Mucosa of gallbladder (tissue), 1 donor: ENCODE data around the gene TFPT. TPM values are rescaled to one million over a fixed set of nuclear protein-coding genes. Genes with fewer than 3 reads are reported as not detected.

Source experiments
- DNase-seq: peaks from one replicate; pipeline ENCODE4 v3.0.0-alpha.2; 2020; ENCODE audit warnings: low spot score
- total RNA-seq: library from RNA; stranded (reverse); gene quantifications from one replicate; pipeline ENCODE4 v1.2.1, GENCODE V29; 2021
- donor health status: DM: no; HTN: no; CAD: no.

Gene TFPT
- total RNA-seq, 1 donor from 2014 or later = 23.2 TPM

GRCh38 chr19:54081032-54081431 is 34.4 kb downstream of the TFPT start, which contains the start of gene TARM1:
TARM1 (minus strand) TSS chr19:54081365; CDS start chr19:54081340, 25 bp downstream.
- DNase-seq = no peak

DNA sequence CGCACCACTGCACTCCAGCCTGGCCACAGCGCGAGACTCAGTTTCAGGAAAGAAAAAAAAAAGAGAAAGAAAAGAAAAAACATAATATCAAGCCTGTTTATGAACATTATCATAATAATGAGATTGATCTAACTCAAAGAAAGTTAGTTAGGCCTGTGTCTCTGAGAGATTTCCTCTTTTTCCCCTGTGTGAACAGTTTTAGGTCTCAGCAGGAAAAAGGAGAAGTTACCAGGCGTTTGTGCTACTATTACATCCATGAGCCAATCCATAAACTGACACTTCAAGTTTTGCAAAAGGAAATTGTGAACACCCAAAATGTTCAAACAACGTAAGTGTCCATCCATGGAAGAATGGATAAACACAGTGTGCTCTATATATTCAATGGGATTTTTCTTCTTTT is 38.1 kb downstream of the TFPT start:
- DNase-seq = no peak

GRCh38 chr19:54074851-54075250 is 40.6 kb downstream of the TFPT start:
- DNase-seq = no peak

DNA sequence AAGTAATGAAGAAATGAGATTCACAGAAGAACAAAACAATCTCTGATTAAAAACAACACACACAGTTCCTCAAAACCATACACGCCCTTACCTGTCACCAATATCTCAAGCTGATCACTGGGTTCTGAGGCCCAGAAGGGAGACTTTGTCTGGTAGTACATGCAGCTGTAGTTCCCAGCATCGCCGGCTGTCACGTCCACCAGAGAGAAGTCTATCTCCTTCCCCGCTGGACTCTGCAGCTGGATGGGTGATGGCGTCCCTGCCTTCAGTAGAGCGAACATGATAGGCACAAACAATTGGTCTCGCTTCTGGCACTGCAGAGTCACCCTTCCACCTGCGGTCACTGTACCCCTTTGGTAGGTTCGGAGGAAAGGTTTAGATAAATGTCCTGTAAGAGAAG is 41.6 kb downstream of the TFPT start:
- DNase-seq = no peak

GRCh38 chr19:54069470-54069869 is 46.0 kb downstream of the TFPT start:
- no peak for DNase-seq

GRCh38 chr19:54063350-54064116 is 51.9 kb downstream of the TFPT start, which contains the start of gene VSTM1:
VSTM1 (minus strand) TSS chr19:54063897; CDS start chr19:54063777, 120 bp downstream.
- DNase-seq = no peak

GRCh38 chr19:54062643-54063042 is 52.8 kb downstream of the TFPT start:
- DNase-seq = no peak

Other genes starting within 250 kb of the TFPT start
- 125 TPM for gene MYADM, start 247.8 kb downstream of the TFPT start, total RNA-seq
- gene PRKCG, start 233.5 kb downstream of the TFPT start, total RNA-seq = 0.09 TPM
- not detected for gene CACNG7, start 206.4 kb downstream of the TFPT start, total RNA-seq
- gene CACNG8, start 152.7 kb downstream of the TFPT start, total RNA-seq = 0.12 TPM
- gene CACNG6, start 124.0 kb downstream of the TFPT start, total RNA-seq = not detected
- gene VSTM1, start 51.8 kb downstream of the TFPT start, total RNA-seq = not detected
- not detected for gene TARM1, start 34.3 kb downstream of the TFPT start, total RNA-seq
- 3.9 TPM for gene OSCAR, start 14.9 kb downstream of the TFPT start, total RNA-seq
- gene NDUFA3, start 12.8 kb downstream of the TFPT start, total RNA-seq = 177 TPM
- 47.1 TPM for gene PRPF31, start 97 bp upstream of the TFPT start, total RNA-seq
- gene CNOT3, start 22.1 kb upstream of the TFPT start, total RNA-seq = 54.2 TPM
- gene LENG1, start 44.1 kb upstream of the TFPT start, total RNA-seq = 12.7 TPM
- 198 TPM for gene TMC4, start 57.5 kb upstream of the TFPT start, total RNA-seq
- 263 TPM for gene MBOAT7, start 73.9 kb upstream of the TFPT start, total RNA-seq
- gene TSEN34, start 75.7 kb upstream of the TFPT start, total RNA-seq = 62.6 TPM
- gene RPS9, start 85.2 kb upstream of the TFPT start, total RNA-seq = 1,008 TPM
- gene LILRB3, start 107.3 kb upstream of the TFPT start, total RNA-seq = 3.1 TPM
- 0.95 TPM for gene LILRA6, start 127.1 kb upstream of the TFPT start, total RNA-seq
- gene LILRB5, start 141.6 kb upstream of the TFPT start, total RNA-seq = 6.5 TPM
- 3.3 TPM for gene LILRB2, start 165.5 kb upstream of the TFPT start, total RNA-seq
- gene LILRA5, start 197.5 kb upstream of the TFPT start, total RNA-seq = 1.1 TPM
- gene LILRA4, start 223.5 kb upstream of the TFPT start, total RNA-seq = 0.26 TPM
- gene LAIR1, start 249.3 kb upstream of the TFPT start, total RNA-seq = 36.1 TPM